ENCODE results near the gene NFU1.

- TF ChIP-seq CTCF (IDR thresholded peaks at IDR 0.05) (no peak), POLR2A (IDR thresholded peaks at IDR 0.05) (no peak)
Observed at GRCh38 chr2:69456950-69457445, 19.8 kb upstream of the NFU1 start.
